Measurements from ENCODE around the gene UBE2D3.
"Not testable (repeated sequence)": the region's sequence is repeated elsewhere in the genome, so short reads cannot be mapped to it uniquely, and the experiment has no call there.

Gene UBE2D3

GRCh38 chr4:102826890-102827673 is at the start of gene UBE2D3:
Gene UBE2D3 (minus strand): TSS chr4:102827551. CDS start chr4:102826508, 1,043 bp downstream.
- FAIRE-seq (no peak), DNase-seq (ENCODE audit: insufficient read length, low spot score) (peak; percentile 13)
- peak; percentile 82 for TF ChIP-seq POLR2A (IDR thresholded peaks at IDR 0.05; ENCODE audit: low read depth, low read length)

- FAIRE-seq (no peak), DNase-seq (ENCODE audit: insufficient read length, low spot score) (no peak)
- no peak for TF ChIP-seq POLR2A (IDR thresholded peaks at IDR 0.05; ENCODE audit: low read depth, low read length)
These were observed 44.4 kb upstream of the UBE2D3 start for GRCh38 chr4:102871772-102872171.

GRCh38 chr4:102869569-102870197 is 42.3 kb upstream of the UBE2D3 start:
- DNase-seq (ENCODE audit: insufficient read length, low spot score) = no peak
- no peak for TF ChIP-seq POLR2A (IDR thresholded peaks at IDR 0.05; ENCODE audit: low read depth, low read length)
- FAIRE-seq = no peak

DNA sequence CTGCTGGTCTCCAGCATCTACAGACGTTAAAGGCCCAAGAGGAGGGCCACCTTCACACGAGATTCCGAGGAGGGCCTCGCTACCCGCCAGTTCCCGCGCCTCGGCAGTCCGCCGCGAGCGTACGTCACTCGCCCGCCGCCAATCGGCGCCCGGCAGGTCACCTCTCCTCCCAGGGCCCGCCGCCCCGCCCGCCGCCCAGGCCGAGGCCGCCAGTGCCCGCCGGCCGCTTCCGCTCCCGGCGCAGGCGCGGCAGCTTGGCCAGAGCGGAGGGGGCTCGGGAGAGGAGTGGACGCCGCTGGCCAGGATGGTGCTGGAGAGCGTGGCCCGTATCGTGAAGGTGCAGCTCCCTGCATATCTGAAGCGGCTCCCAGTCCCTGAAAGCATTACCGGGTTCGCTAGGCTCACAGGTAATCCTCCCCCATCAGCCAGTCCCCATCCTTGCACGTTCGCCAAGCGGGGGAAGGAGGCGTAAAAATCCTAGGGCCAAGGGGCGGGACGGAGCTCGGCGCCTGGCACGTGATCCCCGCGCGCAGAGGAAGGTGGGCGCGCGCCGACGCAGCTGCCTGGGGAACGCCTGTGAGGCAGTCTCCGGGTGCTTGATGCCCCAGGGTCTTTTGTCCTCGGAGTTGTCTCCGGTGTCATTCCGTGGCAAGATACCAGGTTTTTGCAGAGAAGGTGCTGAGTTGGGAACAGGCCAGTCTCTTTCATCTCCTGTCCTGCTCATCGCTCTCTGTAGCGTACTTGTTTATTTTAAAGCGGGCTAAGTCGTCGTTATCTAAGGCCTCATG is 41.6 kb upstream of the UBE2D3 start, which contains the start of gene CISD2:
TSS of gene CISD2 (plus strand) at position 212 of the 788 bp plus-strand sequence. CDS start at position 305, 93 bp downstream.
- TF ChIP-seq POLR2A (IDR thresholded peaks at IDR 0.05; ENCODE audit: low read depth, low read length) = peak; percentile 85
- FAIRE-seq = peak; percentile 48
- peak; percentile 61 for DNase-seq (ENCODE audit: insufficient read length, low spot score)

DNA sequence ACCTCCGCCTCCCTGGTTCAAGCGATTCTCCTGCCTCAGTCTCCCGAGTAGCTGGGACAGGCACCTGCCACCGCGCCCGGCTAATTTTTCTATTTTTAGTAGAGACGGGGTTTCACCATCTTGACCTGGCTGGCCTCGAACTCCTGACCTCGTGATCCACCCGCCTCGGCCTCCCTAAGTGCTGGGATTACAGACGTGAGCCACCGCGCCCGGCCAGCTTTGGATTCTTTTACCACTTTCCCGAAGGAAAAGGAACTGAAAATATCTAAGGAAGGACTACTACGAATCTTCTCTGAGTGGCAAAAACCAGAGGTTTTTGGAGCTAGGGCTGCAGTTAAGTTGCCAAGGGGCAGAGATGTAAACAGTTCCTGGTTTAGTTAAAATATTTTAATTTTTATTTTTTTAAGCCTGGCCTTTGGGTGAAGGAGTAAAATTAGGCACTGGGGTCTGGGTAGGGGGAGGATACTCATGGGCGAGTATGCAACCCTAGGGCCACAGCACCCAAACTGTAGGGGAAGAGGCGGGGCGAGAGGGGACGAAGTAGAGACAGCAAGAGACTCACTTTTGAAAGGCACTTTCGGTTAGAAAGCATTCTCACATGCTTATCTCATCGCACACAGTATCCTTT is 40.9 kb upstream of the UBE2D3 start:
- no peak for FAIRE-seq
- DNase-seq (ENCODE audit: insufficient read length, low spot score) = no peak
- TF ChIP-seq POLR2A (IDR thresholded peaks at IDR 0.05; ENCODE audit: low read depth, low read length) = no peak

DNA sequence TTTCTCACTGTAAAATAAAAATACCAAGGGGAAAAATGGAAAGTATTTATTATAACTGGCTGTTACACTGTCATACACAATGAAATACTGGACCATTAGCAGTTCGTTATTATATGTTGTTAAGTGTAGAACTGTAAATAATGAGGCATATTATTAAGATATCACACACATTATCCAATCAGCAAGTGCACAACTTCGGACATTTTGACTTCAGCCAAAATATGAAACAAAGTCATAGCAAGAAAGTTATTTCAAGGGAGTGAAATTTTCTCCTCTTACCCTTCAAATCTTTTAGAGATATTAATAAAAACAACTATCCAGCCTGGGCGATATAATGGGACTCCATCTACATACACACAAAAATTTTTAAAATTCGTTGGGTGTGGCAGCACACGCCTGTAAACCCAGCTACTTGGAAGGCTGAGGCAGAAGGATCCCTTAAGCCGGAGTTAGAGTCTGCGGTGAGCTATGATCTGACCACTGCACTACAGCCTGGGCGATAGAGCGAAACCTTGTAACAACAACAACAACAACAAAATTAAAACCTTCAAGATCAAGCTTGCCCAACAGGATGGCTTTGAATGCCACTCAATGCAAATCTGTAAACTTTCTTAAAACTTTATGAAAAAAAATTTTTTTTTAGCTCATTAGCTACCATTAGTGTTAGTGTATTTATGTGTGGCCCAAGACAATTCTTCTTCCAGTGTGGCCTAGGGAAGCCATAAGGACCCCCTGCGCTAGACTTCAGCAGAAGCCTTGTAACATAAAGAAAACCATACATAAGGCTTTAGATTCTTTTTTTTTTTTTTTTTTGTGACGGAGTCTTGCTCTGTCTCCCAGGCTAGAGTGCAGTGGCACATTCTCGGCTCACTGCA is 40.2 kb upstream of the UBE2D3 start:
- DNase-seq (ENCODE audit: insufficient read length, low spot score) (no peak), FAIRE-seq (peak; percentile 87)
- no peak for TF ChIP-seq POLR2A (IDR thresholded peaks at IDR 0.05; ENCODE audit: low read depth, low read length)

- DNase-seq (ENCODE audit: insufficient read length, low spot score); FAIRE-seq: not testable (repeated sequence)
These were observed 38.0 kb upstream of the UBE2D3 start for GRCh38 chr4:102865327-102865726.

- no peak for TF ChIP-seq POLR2A (IDR thresholded peaks at IDR 0.05; ENCODE audit: low read depth, low read length)
- DNase-seq (ENCODE audit: insufficient read length, low spot score) = no peak
- FAIRE-seq = no peak
These were observed 35.4 kb upstream of the UBE2D3 start for GRCh38 chr4:102862747-102863146.

- TF ChIP-seq POLR2A (IDR thresholded peaks at IDR 0.05; ENCODE audit: low read depth, low read length) = no peak
- FAIRE-seq (no peak), DNase-seq (ENCODE audit: insufficient read length, low spot score) (no peak)
These were observed 34.7 kb upstream of the UBE2D3 start for GRCh38 chr4:102862016-102862415.

DNA sequence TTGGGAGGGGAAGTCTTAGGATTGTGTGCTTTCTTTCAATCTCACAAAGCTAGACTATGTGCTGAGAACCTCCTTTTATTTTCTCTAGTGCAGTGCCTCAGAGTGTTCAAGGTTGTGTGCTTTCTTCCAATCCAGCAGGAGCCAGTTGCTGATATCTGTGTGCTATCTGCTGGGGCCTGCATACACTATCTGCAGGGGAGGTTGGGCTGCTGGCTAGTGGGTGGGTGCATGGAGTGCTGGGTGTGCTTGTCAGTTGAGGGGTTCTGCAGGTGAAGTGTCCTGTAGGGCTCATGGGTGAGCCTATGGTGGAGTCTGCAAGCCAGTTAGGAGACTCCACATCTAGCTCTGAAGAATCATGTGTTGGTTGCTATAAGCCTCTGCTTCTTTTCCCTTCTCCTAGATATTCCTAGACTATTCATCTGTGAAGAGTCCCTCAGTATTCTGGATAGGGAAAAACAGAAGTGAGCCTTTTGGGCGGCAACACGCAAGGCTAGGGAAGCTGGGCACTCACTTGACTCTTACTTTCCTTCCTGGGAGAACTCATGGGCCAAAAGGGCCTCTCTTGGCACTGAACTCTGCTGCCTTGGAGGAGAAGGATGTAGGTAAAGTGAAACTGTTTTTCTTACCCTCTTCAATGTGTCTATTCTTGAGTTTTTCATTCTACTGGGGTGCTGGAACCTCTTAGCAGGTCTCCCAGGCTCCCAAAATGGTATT is 33.4 kb upstream of the UBE2D3 start:
- TF ChIP-seq POLR2A (IDR thresholded peaks at IDR 0.05; ENCODE audit: low read depth, low read length) = no peak
- DNase-seq (ENCODE audit: insufficient read length, low spot score) (no peak), FAIRE-seq (no peak)

DNA sequence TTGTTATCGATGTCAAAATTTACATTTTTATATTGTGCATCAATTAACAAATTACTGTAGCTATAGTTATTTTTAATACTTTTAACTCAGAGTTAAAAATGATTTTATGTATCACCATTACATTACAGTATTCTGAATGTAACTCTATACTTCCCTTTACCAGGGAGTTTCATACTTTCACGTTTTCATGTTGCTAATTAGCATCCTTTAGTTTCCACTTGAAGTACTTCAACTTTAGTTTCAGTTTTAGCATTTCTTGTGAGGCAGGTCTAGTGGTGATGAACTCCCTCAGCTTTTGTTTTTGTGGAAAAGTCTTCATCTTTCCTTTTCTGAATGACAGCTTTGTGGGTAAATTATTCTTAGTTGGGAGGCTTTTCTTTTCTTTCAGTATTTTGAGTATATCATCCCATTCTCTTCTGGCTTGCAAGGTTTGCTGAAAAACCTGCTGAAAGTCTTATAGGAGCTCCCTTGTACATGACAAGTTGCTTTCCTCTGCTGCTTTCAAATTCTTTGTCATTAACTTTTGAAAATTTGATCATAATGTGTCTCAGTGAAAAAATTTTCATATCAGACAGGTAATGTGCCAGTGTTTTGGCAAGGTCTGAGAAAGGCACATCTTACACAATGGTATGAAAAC is 31.6 kb upstream of the UBE2D3 start:
- no peak for TF ChIP-seq POLR2A (IDR thresholded peaks at IDR 0.05; ENCODE audit: low read depth, low read length)
- DNase-seq (ENCODE audit: insufficient read length, low spot score) (no peak), FAIRE-seq (no peak)

DNA sequence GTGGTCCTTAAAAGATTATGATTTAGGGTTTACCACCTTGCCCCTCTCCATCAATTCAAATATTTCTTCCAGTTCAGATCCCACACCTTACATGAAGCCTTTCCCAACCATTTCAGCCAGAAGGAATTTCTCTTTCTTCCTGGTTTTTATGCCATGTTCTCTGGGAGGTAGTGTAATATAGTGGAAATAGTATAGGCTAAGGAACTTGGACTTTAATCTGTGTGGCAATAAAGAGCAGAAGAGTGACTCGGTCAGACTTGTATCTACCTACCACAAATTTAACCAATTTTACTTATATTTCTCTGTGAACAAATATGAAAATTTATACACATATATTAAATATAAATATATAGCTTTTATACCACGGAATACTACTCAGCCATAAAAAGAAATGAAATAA is 23.0 kb upstream of the UBE2D3 start:
- FAIRE-seq = no peak
- DNase-seq (ENCODE audit: insufficient read length, low spot score) = no peak
- TF ChIP-seq POLR2A (IDR thresholded peaks at IDR 0.05; ENCODE audit: low read depth, low read length) = no peak
